HCT116 (cell line): ENCODE measurements around the gene PTPN12. TPM values are rescaled to one million over a fixed set of nuclear protein-coding genes. Genes with fewer than 3 reads are reported as not detected.

Source experiments
- ATAC-seq: fragments of 200-7000 bp; cut with Tn5 transposase; 2 replicates; pipeline ENCODE4 v1.9.1; 2020; ENCODE audit warnings: mild to moderate bottlenecking, moderate library complexity
- BruUV-seq: library from RNA; stranded (reverse); fragments of 400-500 nt; replicated peaks from 2 replicates; lab custom pipeline; 2021; lab: Mats Ljungman, UMichigan
- CTCF ChIA-PET: fragments of 300-600 bp; sonication (Branson Sonifier 250); formaldehyde crosslinking; loops from one replicate; lab custom pipeline; 2021; ENCODE audit warnings: antibody characterized with exemption; lab: Charles Lee
- POLR2A ChIA-PET: fragments of 300-600, 350-600 bp; sonication (Branson Sonifier 250); formaldehyde crosslinking; loops from one replicate; lab custom pipeline; 2021; ENCODE audit warnings: antibody characterized with exemption; lab: Charles Lee
- RAD21 ChIA-PET, 2 experiments: fragments of 300-600 bp; sonication (Branson Sonifier 250); formaldehyde crosslinking; loops; one replicate each; lab custom pipeline; 2023; ENCODE audit warnings: low total read pairs in 2 of 2; ENCODE audit not compliant: uncharacterized antibody in 2 of 2, unreplicated experiment in 2 of 2, low non-redundant PET in 1 of 2; lab: Charles Lee
- DNase-seq: peaks from one replicate; pipeline ENCODE4 v3.0.0-alpha.2; 2010; ENCODE audit warnings: low read depth, low spot score
- H2AFZ ChIP-seq: fragments of 200-600 bp; shearing (Covaris generic), sonication (generic); 2 replicates; pipeline ENCODE4 v1.6.1; 2017; ENCODE audit warnings: low read depth, mixed run types, mixed read lengths, antibody characterized with exemption, low read length; ENCODE audit not compliant: poor library complexity, severe bottlenecking
- H3K27ac ChIP-seq: 2 replicates; pipeline ENCODE4 v1.5.1; 2012; ENCODE audit warnings: low read depth, low read length
- H3K27me3 ChIP-seq: fragments of 200-600 bp; sonication (generic); 2 replicates; pipeline ENCODE4 v1.6.1; 2016; ENCODE audit warnings: mixed run types, low read length, mixed read lengths; ENCODE audit not compliant: insufficient read depth
- H3K36me3 ChIP-seq, 2 experiments: fragments of 200-500 bp in 1 of 2; fragments of 200-600 bp in 1 of 2; sonication (Bioruptor generic) in 1 of 2; sonication (generic) in 1 of 2; 2 replicates each; pipeline versions ENCODE4 v1.5.1 to v1.6.1; 2014 to 2016; ENCODE audit warnings: low read length in 2 of 2, inconsistent platforms in 1 of 2, mixed read lengths in 1 of 2, mixed run types in 1 of 2; ENCODE audit not compliant: insufficient read depth in 2 of 2, control insufficient read depth in 1 of 2
- H3K4me1 ChIP-seq, 2 experiments: fragments of 200-600 bp in 1 of 2; sonication (generic) in 1 of 2; 2 replicates each; pipeline versions ENCODE4 v1.5.1 to v1.6.1; 2012 to 2017; ENCODE audit warnings: low read length in 2 of 2, inconsistent platforms in 1 of 2, mild to moderate bottlenecking in 1 of 2, mixed read lengths in 1 of 2, mixed run types in 1 of 2, moderate library complexity in 1 of 2; ENCODE audit not compliant: insufficient read depth in 2 of 2, control insufficient read depth in 1 of 2
- H3K4me2 ChIP-seq: fragments of 200-600 bp; sonication (generic); 2 replicates; pipeline ENCODE4 v1.6.1; 2017; ENCODE audit warnings: mixed run types, low read length, mixed read lengths
- H3K4me3 ChIP-seq, 2 experiments: fragments of 200-600 bp in 1 of 2; sonication (generic) in 1 of 2; replicated peaks in 1 of 2; 2 replicates each; pipeline ENCODE4 v1.5.1; 2011 to 2016; ENCODE audit warnings: low read length in 2 of 2, control low read depth in 1 of 2, low read depth in 1 of 2, mild to moderate bottlenecking in 1 of 2, mixed read lengths in 1 of 2, mixed run types in 1 of 2
- H3K79me2 ChIP-seq: fragments of 200-600 bp; sonication (generic); 2 replicates; pipeline ENCODE4 v1.6.1; 2017; ENCODE audit warnings: mild to moderate bottlenecking, mixed run types, low read length, moderate library complexity, mixed read lengths; ENCODE audit not compliant: insufficient read depth
- H3K9ac ChIP-seq: fragments of 200-600 bp; sonication (generic); 2 replicates; pipeline ENCODE4 v1.6.1; 2016; ENCODE audit warnings: low read length, mixed read lengths
- H3K9me2 ChIP-seq: fragments of 200-600 bp; sonication (generic), shearing (Covaris generic); 2 replicates; pipeline ENCODE4 v1.6.1; 2017; ENCODE audit warnings: mixed run types, mild to moderate bottlenecking, moderate library complexity; ENCODE audit not compliant: insufficient read depth
- H3K9me3 ChIP-seq, 2 experiments: fragments of 200-500 bp in 1 of 2; fragments of 200-600 bp in 1 of 2; sonication (Bioruptor generic) in 1 of 2; sonication (generic) in 1 of 2; 2 replicates each; pipeline ENCODE4 v1.6.1; 2014 to 2017; ENCODE audit warnings: low read length in 2 of 2, mixed read lengths in 2 of 2, inconsistent platforms in 1 of 2, low read depth in 1 of 2, mild to moderate bottlenecking in 1 of 2, mixed run types in 1 of 2, moderate library complexity in 1 of 2; ENCODE audit not compliant: control insufficient read depth in 1 of 2, insufficient read depth in 1 of 2
- H4K20me1 ChIP-seq: fragments of 200-600 bp; sonication (generic), shearing (Covaris generic); 2 replicates; pipeline ENCODE4 v1.6.1; 2017; ENCODE audit warnings: mixed run types, mild to moderate bottlenecking, moderate library complexity; ENCODE audit not compliant: insufficient read depth
- CEBPB ChIP-seq: IDR thresholded peaks from 2 replicates; pipeline ENCODE4 v1.6.1; 2012; ENCODE audit warnings: low read depth
- MAX ChIP-seq: IDR thresholded peaks from 2 replicates; pipeline ENCODE4 v1.6.1; 2012
- RAD21 ChIP-seq: IDR thresholded peaks from 2 replicates; pipeline ENCODE4 v1.6.1; 2012; ENCODE audit warnings: low read depth, mild to moderate bottlenecking
- intact Hi-C: fragments of 100-400 bp; cut with micrococcal nuclease; formaldehyde crosslinking; loops from 2 replicates; pipeline ENCODE4 v1.10.0; 2022
- total RNA-seq: library from RNA; stranded (reverse); gene quantifications from one replicate; pipeline ENCODE4 v1.2.1, GENCODE V29; 2021; ENCODE audit not compliant: unreplicated experiment

The PTPN12 gene
- total RNA-seq, 1 experiment from 2014 or later = 80.5 TPM

GRCh38 chr7:77565917-77566316 lies 28.8 kb downstream of the PTPN12 start:
- no peak overlapping the region for H3K4me2 ChIP-seq
- DNase-seq = no peak
- no peaks in the 10 kb centered on the region for H3K27me3 ChIP-seq
- peaks cover 6% of the 10 kb centered on the region; the same call in 1 of the 2 replicates for H4K20me1 ChIP-seq
- H3K4me1 ChIP-seq = no peaks in the 10 kb centered on the region
- H3K79me2 ChIP-seq = peaks cover 89% of the 10 kb centered on the region
- H3K9me2 ChIP-seq = no peaks in the 10 kb centered on the region
- H3K4me3 ChIP-seq = no peak overlapping the region
- intact Hi-C loops = no loop called here
- POLR2A ChIA-PET = no interaction called here
- H3K27ac ChIP-seq = no peak overlapping the region
- H3K9ac ChIP-seq = no peak overlapping the region
- CTCF ChIA-PET = no interaction called here
- ATAC-seq = no peak
- H3K9me3 ChIP-seq = no peaks in the 10 kb centered on the region
- BruUV-seq = no TSS peak
- TF ChIP-seq MAX = no peak
- TF ChIP-seq CEBPB = peak; percentile 36; the same call in 1 of the 2 replicates
- no peak overlapping the region for H2AFZ ChIP-seq
- no peaks in the 10 kb centered on the region for H3K36me3 ChIP-seq
- RAD21 ChIA-PET = no interaction called here

GRCh38 chr7:77566421-77566820 lies 29.3 kb downstream of the PTPN12 start:
- intact Hi-C loops = no loop called here
- ATAC-seq = no peak
- ChIA-PET RAD21 (no interaction called here), POLR2A (no interaction called here)
- BruUV-seq = no TSS peak
- peaks cover 6% of the 10 kb centered on the region; the same call in 1 of the 2 replicates for H4K20me1 ChIP-seq
- no peak overlapping the region for H3K9ac ChIP-seq
- H3K4me2 ChIP-seq = no peak overlapping the region
- no peaks in the 10 kb centered on the region for H3K4me1 ChIP-seq
- H3K4me3 ChIP-seq = no peak overlapping the region
- H3K27me3 ChIP-seq = no peaks in the 10 kb centered on the region
- H3K9me2 ChIP-seq = no peaks in the 10 kb centered on the region
- peaks cover 84% of the 10 kb centered on the region for H3K79me2 ChIP-seq
- TF ChIP-seq RAD21 = no peak
- TF ChIP-seq, all 23 proteins: peak for 0
- CTCF ChIA-PET = no interaction called here
- Histone ChIP-seq H3K27ac (no peak overlapping the region), H3K36me3 (peaks cover 0 to 4% of the 10 kb centered on the region in 2 experiments; a peak in 1 of 4 replicates), H3K9me3 (no peaks in the 10 kb centered on the region), H2AFZ (no peak overlapping the region)
- no peak for DNase-seq
